Trophoblast cell (in vitro differentiated cells and primary cell): ENCODE measurements around the gene ZBTB48.
A peak's percentile ranks its signal among the peaks of the same experiment; 100 is the strongest.
"Not testable (repeated sequence)": the region's sequence is repeated elsewhere in the genome, so short reads cannot be mapped to it uniquely, and the experiment has no call there.

Experiments
- DNase-seq, 2 donors: peaks; one replicate each; pipeline ENCODE4 v3.0.0-alpha.2; 2016
- H2AFZ ChIP-seq: 2 replicates; pipeline ENCODE4 v1.6.1; 2013; ENCODE audit warnings: low read length, moderate library complexity, mild to moderate bottlenecking; ENCODE audit not compliant: insufficient read depth, poor library complexity
- H2AK5ac ChIP-seq: 2 replicates; pipeline ENCODE4 v1.6.1; 2013; ENCODE audit warnings: mild to moderate bottlenecking, low read length
- H2BK120ac ChIP-seq: 2 replicates; pipeline ENCODE4 v1.6.1; 2013; ENCODE audit warnings: low read length, mild to moderate bottlenecking, moderate library complexity; ENCODE audit not compliant: insufficient read depth, poor library complexity
- H2BK12ac ChIP-seq: 2 replicates; pipeline ENCODE4 v1.6.1; 2013; ENCODE audit warnings: mild to moderate bottlenecking, low read length, moderate library complexity
- H2BK5ac ChIP-seq: 2 replicates; pipeline ENCODE4 v1.6.1; 2013; ENCODE audit warnings: low read length, low read depth, moderate library complexity, mild to moderate bottlenecking; ENCODE audit not compliant: poor library complexity
- H3K14ac ChIP-seq: 2 replicates; pipeline ENCODE4 v1.6.1; 2013; ENCODE audit warnings: mild to moderate bottlenecking, low read length
- H3K18ac ChIP-seq: 2 replicates; pipeline ENCODE4 v1.6.1; 2013; ENCODE audit warnings: mild to moderate bottlenecking, low read length
- H3K23ac ChIP-seq: 2 replicates; pipeline ENCODE4 v1.6.1; 2013; ENCODE audit warnings: low read length
- H3K27ac ChIP-seq: 2 replicates; pipeline ENCODE4 v1.5.1; 2013; ENCODE audit warnings: low read depth, mild to moderate bottlenecking, inconsistent platforms, low read length, moderate library complexity
- H3K27me3 ChIP-seq: 2 replicates; pipeline ENCODE4 v1.6.1; 2013; ENCODE audit warnings: inconsistent platforms, mild to moderate bottlenecking, low read length, moderate library complexity; ENCODE audit not compliant: insufficient read depth
- H3K36me3 ChIP-seq, 2 experiments: 1 replicate in 1 of 2; 2 replicates in 1 of 2; pipeline ENCODE4 v1.6.1; 2013; ENCODE audit warnings: low read length in 2 of 2, mild to moderate bottlenecking in 2 of 2, moderate library complexity in 1 of 2; ENCODE audit not compliant: insufficient read depth in 2 of 2, control insufficient read depth in 1 of 2
- H3K4ac ChIP-seq: 2 replicates; pipeline ENCODE4 v1.6.1; 2013; ENCODE audit warnings: low read depth, mild to moderate bottlenecking, low read length, moderate library complexity
- H3K4me1 ChIP-seq, 2 experiments: 1 replicate in 1 of 2; 2 replicates in 1 of 2; pipeline ENCODE4 v1.6.1; 2013; ENCODE audit warnings: low read length in 2 of 2, mild to moderate bottlenecking in 2 of 2, moderate library complexity in 1 of 2; ENCODE audit not compliant: insufficient read depth in 2 of 2, control insufficient read depth in 1 of 2
- H3K4me2 ChIP-seq: 2 replicates; pipeline ENCODE4 v1.6.1; 2013; ENCODE audit warnings: inconsistent platforms, mild to moderate bottlenecking, low read length, moderate library complexity
- H3K4me3 ChIP-seq: 2 replicates; pipeline ENCODE4 v1.5.1; 2013; ENCODE audit warnings: mild to moderate bottlenecking, low read depth, low read length, inconsistent platforms
- H3K79me1 ChIP-seq: one replicate; pipeline ENCODE4 v1.6.1; 2013; ENCODE audit warnings: low read length
- H3K79me2 ChIP-seq: 2 replicates; pipeline ENCODE4 v1.6.1; 2013; ENCODE audit warnings: low read length, mild to moderate bottlenecking; ENCODE audit not compliant: control insufficient read depth, insufficient read depth, poor library complexity
- H3K9ac ChIP-seq: 2 replicates; pipeline ENCODE4 v1.6.1; 2013; ENCODE audit warnings: mild to moderate bottlenecking, low read length
- H3K9me3 ChIP-seq: 2 replicates; pipeline ENCODE4 v1.6.1; 2013; ENCODE audit warnings: low read depth, mild to moderate bottlenecking, control low read depth, inconsistent platforms, low read length; ENCODE audit not compliant: insufficient read depth
- H4K12ac ChIP-seq: 2 replicates; pipeline ENCODE4 v1.6.1; 2013; ENCODE audit warnings: low read depth, mild to moderate bottlenecking, low read length, moderate library complexity
- H4K8ac ChIP-seq: 2 replicates; pipeline ENCODE4 v1.6.1; 2013; ENCODE audit warnings: low read depth, mild to moderate bottlenecking, low read length, moderate library complexity
- H4K91ac ChIP-seq: one replicate; pipeline ENCODE4 v1.6.1; 2013; ENCODE audit warnings: low read depth, mild to moderate bottlenecking, low read length, moderate library complexity
- WGBS: extraction: QIAGEN DNeasy Blood & Tissue Kit; methylation state at CpG from one replicate; pipeline ENCODE4 v1.1.7; 2013; ENCODE audit warnings: missing lambda C conversion rate; ENCODE audit not compliant: insufficient read length, insufficient coverage; ENCODE audit errors: extremely low coverage; 5-methylcytosine and 5-hydroxymethylcytosine counted together

The ZBTB48 gene

DNA sequence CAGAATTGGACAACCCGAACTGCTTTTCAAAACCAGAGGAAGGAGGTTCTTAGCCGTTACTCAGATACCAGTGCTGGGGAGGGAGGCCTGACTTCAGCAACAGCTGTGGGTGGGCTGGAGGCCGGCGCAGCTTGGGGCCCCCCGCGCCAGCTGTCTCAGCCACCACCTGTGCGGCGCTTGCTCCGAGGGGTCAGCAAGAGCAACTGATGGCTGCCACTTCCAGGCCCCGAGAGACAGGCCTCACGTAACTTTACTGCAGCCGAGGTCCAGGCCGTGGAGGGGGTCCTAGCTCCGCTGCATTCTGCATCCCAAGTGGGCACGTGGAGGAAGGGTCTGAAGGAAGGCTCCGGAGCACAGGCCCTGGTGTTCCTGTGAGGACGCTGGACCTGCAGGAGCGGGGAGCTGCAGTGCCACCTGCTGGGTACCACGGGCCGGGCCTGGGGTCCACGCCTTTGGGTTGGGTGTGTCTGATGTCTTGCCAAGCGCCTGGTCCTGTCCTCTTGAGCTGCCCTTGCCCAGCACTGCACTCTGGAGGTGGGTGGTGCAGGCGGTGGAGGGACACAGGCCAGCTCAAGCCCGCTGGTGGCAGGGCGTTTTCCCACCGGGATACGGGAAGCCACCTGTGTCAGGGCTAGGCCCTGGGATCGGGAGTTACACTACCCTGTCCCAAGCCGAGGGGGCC is 54.7 kb downstream of the ZBTB48 start:
- Histone ChIP-seq H2AK5ac (no peak overlapping the region), H3K14ac (no peak overlapping the region), H3K4me3 (peak overlapping the region; percentile 18), H3K79me1 (no peaks in the 10 kb centered on the region), H3K9me3 (no peaks in the 10 kb centered on the region), H3K79me2 (no peaks in the 10 kb centered on the region), H3K4me2 (no peak overlapping the region), H3K27me3 (no peaks in the 10 kb centered on the region), H2AFZ (no peak overlapping the region), H3K4me1 (no peaks in the 10 kb centered on the region), H2BK120ac (no peak overlapping the region), H3K27ac (no peak overlapping the region), H3K4ac (no peak overlapping the region), H2BK5ac (no peak overlapping the region), H3K9ac (no peak overlapping the region), H4K91ac (no peak overlapping the region), H3K36me3 (peaks cover 76 to 79% of the 10 kb centered on the region in 2 experiments), H4K12ac (peak overlapping the region; percentile 39), H3K18ac (no peak overlapping the region), H4K8ac (no peak overlapping the region), H3K23ac (no peak overlapping the region), H2BK12ac (no peak overlapping the region)
- DNase-seq, result peak; percentile 51 to 66
- no CpG with 5 or more reads among the region's 29 CpGs for WGBS

DNA sequence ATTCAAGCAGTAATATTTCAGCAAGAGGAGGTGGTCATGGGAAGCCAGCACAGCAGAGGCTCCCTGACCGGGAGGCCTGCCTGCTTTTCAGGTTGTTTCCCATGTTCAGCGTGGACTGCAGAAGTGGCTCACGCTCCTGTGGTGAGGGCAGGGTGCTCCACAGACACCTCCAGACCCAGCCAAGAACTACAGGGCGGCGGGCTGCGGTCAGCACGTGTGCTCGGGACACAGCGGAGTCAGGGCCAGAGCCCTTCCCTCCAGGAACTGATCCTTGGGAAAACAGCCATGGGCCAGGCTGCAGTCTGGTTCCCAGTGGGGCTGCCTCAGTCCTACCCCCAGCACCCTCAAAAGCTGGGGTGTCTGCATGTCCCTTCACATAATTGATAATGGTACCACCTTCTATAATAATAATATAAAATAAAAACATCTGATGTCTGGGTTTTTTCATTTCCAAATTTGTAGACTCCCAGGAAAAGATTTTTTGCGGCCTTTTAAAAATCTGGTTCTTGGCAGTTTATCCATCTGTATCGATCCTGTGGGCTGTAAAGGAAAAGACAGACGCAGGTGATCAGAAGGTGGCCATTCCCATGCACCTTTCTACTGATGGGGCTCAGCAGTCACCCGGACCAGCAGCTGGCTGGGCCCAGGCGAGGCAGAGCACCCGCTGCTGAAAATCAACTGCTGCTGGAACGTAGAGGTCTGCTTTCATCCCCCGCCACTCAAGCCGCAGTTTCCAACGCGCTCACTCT is 55.5 kb downstream of the ZBTB48 start:
- Histone ChIP-seq H2BK120ac (no peak overlapping the region), H3K18ac (no peak overlapping the region), H2AFZ (no peak overlapping the region), H2BK5ac (no peak overlapping the region), H3K9ac (no peak overlapping the region), H3K4me3 (peak overlapping the region; percentile 42), H4K12ac (no peak overlapping the region), H3K4me1 (no peaks in the 10 kb centered on the region), H2BK12ac (no peak overlapping the region), H3K4me2 (no peak overlapping the region), H3K27ac (no peak overlapping the region), H3K79me1 (no peaks in the 10 kb centered on the region), H3K36me3 (peaks cover 74 to 78% of the 10 kb centered on the region in 2 experiments), H3K79me2 (no peaks in the 10 kb centered on the region), H4K8ac (no peak overlapping the region), H3K4ac (no peak overlapping the region), H3K27me3 (no peaks in the 10 kb centered on the region), H3K9me3 (no peaks in the 10 kb centered on the region), H2AK5ac (no peak overlapping the region), H4K91ac (no peak overlapping the region), H3K23ac (no peak overlapping the region), H3K14ac (no peak overlapping the region)
- DNase-seq, result no peak
- no CpG with 5 or more reads among the region's 20 CpGs for WGBS

DNA sequence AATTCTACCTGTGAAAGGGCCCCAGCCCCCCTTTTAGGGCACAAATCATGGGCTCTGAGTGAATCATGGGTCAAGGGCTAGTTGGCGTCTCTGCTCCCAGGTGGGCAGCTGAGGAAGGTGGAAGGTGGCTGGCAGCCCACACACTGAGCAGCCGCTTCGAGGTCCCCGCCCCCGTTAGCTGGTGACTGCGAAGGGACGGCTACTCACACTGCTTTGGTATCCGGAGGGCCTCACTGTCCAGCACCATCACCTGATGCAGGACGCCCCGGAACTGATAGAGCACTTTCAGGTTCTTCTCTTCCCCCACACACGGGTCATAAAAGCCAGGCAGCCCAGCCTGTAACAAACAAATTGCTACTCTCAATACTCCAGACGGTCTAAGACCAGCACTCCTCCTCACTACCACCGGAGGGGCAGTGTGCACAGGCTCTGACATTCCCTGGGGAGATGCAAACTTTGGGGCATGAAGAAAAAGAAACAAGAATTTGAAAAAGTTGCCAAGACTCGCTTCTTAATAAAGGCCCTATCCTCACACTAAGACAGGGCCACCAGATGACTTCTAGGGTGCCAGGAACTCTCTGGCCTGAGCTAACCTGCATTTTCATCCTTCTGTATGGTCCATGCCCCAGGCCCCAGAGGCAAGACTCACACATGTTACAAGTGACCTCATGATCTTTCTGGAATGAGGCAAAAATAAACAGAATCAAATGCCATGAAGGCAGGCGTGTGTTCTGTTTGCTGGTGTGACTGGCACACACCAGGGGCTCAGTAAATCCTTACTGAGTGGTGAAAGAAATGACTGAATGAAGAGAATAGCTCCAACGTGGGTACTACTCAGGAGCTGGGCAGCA is 56.3 kb downstream of the ZBTB48 start:
- Histone ChIP-seq H3K23ac (no peak overlapping the region), H3K4ac (no peak overlapping the region), H3K9me3 (no peaks in the 10 kb centered on the region), H4K91ac (no peak overlapping the region), H3K4me3 (no peak overlapping the region), H3K27ac (no peak overlapping the region), H4K8ac (no peak overlapping the region), H3K14ac (no peak overlapping the region), H3K36me3 (peaks cover 69 to 76% of the 10 kb centered on the region in 2 experiments), H2AK5ac (no peak overlapping the region), H2AFZ (no peak overlapping the region), H3K79me1 (no peaks in the 10 kb centered on the region), H3K27me3 (no peaks in the 10 kb centered on the region), H3K18ac (no peak overlapping the region), H3K4me1 (no peaks in the 10 kb centered on the region), H2BK120ac (no peak overlapping the region), H3K79me2 (no peaks in the 10 kb centered on the region), H2BK5ac (no peak overlapping the region), H4K12ac (no peak overlapping the region), H2BK12ac (no peak overlapping the region), H3K9ac (no peak overlapping the region), H3K4me2 (no peak overlapping the region)
- WGBS, result no CpG with 5 or more reads among the region's 16 CpGs
- no peak for DNase-seq

DNA sequence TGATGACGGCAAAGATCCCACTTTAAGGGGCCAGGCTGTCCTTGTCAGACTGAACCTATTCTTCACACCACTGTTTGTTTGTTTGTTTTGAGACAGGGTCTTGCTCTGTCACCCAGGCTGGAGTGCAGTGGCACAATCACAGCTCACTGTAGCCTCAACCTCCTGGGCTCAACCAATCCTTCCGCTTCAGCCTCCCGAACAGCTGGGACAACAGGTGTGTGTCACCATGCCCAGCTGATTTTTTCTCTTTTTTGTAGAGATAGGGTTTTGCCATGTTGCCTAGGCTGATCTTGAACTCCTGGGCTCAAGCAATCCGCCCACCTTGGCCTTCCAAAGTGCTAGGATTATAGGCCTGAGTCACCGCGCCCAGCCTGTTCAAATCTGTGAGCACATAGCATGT is 57.0 kb downstream of the ZBTB48 start:
- not testable (repeated sequence) for H4K12ac ChIP-seq, DNase-seq, H3K14ac ChIP-seq, H2BK5ac ChIP-seq, H4K8ac ChIP-seq, H3K4ac ChIP-seq, H3K9me3 ChIP-seq, H3K79me1 ChIP-seq, H3K18ac ChIP-seq, H2BK120ac ChIP-seq, H3K4me2 ChIP-seq, H3K79me2 ChIP-seq, H3K23ac ChIP-seq, H2AK5ac ChIP-seq, H2AFZ ChIP-seq, H3K27ac ChIP-seq, H3K9ac ChIP-seq, H2BK12ac ChIP-seq, H3K4me1 ChIP-seq, H4K91ac ChIP-seq, H3K4me3 ChIP-seq, H3K27me3 ChIP-seq
- H3K36me3 ChIP-seq, result peaks cover 70 to 80% of the 10 kb centered on the region in 2 experiments
- no CpG with 5 or more reads among the region's 6 CpGs for WGBS
